Activated CD8-positive, alpha-beta memory T cell treated with anti-CD3 and anti-CD28 coated beads, Interleukin-2, amount 50 U/mL, for 1 hour (primary cell): ENCODE data around the gene MYO3B.
"Not testable (repeated sequence)": the region's sequence is repeated elsewhere in the genome, so short reads cannot be mapped to it uniquely, and the experiment has no call there.

Experiments
- DNase-seq: peaks from one replicate; pipeline ENCODE4 v3.0.0-alpha.2; 2020; ENCODE audit errors: extremely low read depth

Gene MYO3B

DNA sequence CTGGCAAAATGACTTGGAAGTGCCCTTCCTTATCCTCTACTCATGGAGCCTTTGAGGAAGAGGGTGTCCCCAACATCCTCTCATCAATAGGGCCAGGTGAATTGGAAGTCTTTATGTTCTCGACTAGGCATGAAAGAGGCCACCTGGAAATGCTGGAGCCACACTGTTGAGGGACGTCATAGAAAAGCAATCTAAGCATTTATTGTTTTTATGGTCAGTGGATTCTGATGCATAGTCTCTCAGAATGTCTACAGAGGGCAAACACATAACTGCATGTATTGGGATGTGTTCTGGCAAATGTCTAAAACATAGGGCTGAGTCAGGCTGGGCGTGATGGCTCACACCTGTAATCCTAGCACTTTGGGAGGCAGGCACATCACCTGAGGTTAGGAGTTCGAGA, 290.6 kb downstream of the MYO3B start:
- no peak for DNase-seq

GRCh38 chr2:170472498-170472897, 294.6 kb downstream of the MYO3B start:
- DNase-seq, result not testable (repeated sequence)

DNA sequence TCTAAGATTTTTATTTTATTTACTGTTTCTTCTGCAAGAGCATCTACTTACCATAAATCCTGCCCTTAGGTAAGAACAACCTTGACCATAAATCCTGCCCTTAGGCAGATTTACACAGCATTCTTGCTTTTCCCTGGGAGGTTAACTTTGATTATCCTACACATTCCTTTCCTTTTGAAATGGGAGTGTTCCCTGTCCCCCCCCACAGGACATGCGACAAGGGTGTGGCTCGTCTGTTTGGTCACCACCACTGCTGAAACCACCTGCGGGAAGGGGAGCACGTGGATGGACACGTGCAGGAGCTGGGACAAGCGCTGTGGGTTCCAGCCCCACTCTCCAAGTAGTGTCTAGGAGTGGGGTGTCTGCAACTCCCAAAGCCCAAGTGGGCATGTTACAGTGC, 297.9 kb downstream of the MYO3B start:
- no peak for DNase-seq

- no peak for DNase-seq
Observed at GRCh38 chr2:170477630-170478029, 299.7 kb downstream of the MYO3B start.

- no peak for DNase-seq
Observed at GRCh38 chr2:170481201-170481600, 303.3 kb downstream of the MYO3B start.

GRCh38 chr2:170484552-170484951, 306.6 kb downstream of the MYO3B start:
- DNase-seq, result no peak

DNA sequence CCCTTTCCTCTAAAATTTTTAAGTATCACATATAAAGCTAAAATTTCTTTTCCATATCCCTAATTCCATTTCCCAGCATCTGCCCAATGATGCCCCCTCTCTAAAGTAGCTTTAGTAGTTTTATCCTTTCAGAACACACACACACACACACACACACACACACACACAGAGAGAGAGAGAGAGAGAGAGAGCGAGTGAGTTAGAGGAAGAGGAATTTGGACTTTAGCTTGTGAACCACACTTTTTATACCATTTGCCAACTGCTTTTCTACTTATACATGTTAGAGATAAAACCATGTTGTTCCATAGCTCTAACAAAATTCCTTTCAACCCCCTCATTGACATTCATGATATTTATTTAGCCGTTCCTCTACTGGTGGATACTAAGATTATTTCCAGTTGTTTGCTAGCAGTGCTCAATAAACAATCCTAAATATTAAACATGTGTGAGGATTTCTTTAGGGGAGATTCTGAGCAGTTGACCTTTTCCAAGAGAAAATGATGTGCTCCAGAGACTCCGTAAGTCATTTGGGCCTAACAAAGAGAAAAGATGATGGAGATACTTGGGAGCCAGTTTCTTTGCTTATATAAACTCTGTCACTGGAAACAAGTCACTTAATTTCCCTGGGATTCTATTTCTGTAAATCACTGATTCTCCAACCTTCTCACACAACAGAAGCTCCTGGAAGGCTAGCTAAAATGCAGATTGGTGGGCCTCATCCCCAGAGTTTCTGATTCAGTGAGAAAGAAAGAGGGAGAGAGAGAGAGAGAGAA, 307.5 kb downstream of the MYO3B start:
- DNase-seq, result no peak

DNA sequence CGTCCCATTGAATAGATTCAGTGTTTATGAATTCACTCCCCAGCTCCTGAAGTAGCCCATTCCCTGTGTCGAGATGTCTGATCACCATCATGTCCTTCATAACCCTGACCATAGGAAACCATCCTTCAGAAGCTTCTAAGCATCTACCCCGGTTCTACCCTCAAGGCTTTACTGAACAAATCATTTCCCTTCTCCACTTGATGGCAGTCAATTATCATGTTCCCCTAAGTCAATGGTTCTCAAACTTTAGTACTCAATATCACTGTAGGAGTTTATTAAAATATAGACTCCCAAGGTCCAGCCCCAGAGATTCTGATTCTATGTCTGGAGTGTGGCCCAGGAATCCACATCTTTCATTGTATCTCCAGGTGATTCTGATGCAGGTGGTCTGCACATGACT, 308.8 kb downstream of the MYO3B start:
- DNase-seq, result no peak

- no peak for DNase-seq
Observed at GRCh38 chr2:170488807-170489206, 310.9 kb downstream of the MYO3B start.

DNA sequence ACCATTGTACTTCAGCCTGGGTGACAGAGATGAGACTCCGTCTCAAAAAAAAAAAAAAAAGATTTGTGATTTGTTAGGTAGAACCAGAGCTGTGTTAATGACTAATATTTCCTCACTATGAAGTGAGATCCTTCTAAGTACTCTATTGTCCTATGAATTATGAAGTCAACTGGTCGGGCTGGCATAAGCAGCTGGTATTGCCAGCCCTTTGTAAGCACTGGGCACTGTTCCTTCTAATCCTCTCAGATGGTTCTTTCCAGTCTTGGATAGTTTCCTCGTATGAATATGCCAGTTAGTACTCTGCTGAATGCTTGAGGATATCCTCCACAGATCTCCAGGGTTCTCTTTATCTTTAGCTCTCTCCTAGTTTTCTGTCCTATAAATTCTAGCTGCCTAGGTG, 314.1 kb downstream of the MYO3B start:
- no peak for DNase-seq

DNA sequence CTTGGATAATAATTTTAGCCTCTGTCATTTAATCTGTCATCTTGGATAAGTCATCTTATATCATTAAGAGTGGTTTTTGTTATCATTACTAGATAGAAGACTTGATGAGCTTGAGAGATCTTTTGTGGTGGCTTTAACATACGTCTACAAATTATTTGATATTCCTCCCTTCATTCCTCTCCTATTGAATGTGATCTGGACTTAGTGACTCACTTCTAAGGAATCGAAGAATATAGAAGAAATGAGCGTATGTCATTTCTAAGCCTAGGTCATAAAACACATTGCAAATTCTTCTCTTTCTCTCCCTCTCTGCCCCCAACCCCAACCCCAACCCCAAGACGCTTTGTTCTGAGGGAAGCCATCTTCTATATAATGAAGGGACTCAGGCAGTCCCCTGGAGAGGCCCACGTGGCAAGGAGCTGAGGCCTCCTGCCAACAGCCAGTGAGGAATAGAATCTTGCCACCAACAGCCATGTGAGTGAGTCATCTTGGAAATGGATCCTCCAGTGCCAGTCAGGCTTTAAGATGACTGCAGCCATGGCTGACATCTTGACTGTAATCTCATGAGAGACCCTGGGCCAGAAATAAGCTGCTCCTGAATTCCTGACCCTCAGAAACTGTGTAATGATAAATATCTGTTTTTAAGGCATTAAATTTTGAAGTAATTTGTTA, 315.6 kb downstream of the MYO3B start:
- DNase-seq, result no peak

- DNase-seq, result no peak
Observed at GRCh38 chr2:170495896-170496295, 317.9 kb downstream of the MYO3B start.

DNA sequence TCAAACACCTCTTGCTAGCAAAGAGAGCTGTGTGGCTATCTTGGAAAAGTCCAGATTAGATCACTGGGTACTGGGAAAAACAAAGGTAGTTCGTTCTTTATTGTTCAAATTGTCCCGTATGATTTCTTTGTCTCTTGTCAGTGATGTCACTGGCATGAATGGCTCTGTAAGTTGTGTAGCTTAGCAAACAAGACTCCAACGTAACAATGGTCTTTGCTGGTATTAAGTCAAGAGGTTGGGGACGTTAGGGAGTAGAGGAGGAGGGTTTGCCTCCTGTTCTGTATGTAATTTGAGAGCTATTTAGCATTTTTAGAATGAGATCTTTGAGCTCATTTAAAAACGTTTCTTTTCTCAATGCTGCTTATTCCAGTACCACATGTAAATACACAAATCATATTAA, 320.7 kb downstream of the MYO3B start:
- no peak for DNase-seq

- DNase-seq, result no peak
Observed at GRCh38 chr2:170500104-170500503, 322.2 kb downstream of the MYO3B start.

DNA sequence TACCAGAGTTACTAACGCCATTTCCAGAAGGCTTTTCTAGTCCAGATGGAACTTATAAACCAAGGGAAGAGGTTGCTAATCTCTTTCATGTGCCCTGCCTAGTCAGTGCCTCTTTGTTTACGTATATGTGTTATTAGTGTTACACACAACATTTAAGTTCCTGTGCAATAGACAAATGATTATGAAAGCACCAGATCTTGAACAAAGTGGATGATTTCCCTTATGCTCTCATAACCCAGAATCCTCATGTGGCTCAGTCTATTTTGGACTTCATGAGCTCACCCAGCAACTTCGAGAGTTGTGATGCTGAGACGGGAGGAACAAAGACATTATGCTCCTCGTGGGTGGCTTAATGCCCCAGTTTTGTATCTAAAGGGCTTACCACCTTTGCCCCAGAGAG, 322.8 kb downstream of the MYO3B start:
- DNase-seq, result no peak

DNA sequence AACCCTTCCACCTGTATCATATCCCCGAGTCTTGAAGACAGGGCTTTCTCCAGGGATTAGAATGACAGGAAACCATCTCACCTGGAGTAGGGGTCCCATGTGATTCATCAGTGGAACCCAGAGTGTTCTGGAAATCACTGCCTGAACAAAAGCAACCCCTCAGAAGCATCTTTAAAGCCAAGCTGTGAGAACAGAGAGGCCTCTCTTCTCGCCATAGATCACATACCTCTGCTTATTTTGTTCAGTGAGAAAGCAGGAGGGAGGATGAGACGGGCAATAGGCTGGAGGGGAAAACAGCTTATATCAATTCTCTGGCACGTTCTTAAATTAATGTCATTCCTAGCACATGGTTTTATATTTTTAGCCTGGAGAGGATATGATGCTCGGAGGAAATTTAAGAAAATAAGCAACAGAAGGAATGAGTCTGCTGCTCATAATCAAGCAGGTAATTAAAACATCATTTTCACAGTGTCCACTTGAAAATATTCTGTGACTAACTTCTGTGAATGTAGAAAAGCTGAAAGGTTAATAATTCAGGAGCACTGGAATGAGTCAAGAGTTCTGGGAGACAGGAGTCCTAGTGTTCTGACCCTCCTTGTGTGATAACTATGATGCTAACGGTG, 323.6 kb downstream of the MYO3B start:
- DNase-seq, result no peak

DNA sequence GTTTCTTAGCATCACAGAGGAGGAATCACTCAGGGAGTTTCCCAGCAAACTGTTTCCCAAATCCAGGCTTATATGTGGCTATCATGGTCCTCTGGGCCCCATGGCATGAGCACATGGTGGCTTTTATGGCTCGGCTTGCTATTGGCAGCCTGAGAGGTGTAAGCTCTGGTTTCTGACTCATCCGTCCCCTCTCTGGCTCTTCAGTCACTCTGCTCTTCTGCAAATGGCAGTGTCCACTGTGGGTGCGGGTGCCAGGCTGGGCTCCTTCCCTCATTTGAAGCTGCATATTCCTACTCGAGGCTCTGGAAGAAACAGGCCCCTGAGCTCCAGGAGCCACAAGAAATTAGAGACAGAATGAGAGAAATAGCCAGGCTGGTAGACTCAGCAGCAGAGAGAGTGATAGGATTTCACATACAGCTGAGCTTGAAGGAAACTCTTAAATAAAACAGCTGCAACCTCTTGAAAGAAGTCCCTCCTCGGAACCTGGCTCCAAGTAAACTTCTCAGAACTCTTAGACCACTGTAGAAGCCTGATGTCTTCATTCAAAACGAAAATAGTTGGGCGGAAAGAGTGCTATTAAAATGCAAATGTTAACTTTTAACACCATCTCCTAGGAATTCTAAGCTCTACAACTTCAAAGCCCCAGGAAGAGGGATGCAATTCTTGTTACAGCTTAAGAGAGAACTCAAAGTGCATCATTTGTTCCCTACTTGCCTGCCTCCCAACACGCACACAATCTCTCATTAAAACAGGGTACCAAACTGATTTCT, 324.6 kb downstream of the MYO3B start:
- no peak for DNase-seq

DNA sequence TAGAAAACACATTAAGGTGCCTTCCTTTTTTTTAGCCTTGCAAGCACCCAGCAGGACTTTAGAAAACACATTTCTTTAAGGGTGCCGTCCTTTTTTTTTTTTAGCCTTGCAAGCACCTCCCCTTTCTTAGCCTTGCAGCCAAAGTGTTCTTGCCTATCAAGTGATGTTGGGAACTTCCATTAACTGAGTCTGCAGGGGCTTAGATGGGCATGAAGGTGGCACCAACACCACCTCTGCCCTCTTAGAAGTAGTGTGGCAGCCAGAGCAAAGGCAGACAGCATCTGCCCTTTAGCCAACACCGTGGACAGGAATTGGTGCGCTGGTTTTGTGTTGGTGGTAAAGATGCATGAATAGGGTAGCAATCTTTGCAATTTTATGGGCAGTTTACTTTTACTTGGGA, 325.6 kb downstream of the MYO3B start:
- DNase-seq, result no peak

- DNase-seq, result no peak
Observed at GRCh38 chr2:170503971-170504809, 326.2 kb downstream of the MYO3B start.

DNA sequence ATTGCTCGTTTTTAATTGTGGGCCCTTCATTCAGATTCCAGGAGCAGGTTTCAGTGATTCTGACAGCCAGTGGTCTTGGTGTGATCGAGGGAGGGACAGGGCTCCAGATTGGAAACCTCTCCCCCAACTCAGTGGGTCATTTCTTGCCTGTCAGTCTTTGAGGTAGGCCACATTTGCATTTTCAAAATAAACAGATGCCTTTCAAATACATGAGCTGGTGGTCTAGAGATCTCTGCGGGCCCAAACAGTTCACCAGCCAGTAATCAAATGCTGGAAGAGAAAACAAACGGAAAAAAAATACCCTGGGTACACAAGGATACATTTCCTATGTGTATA, 326.8 kb downstream of the MYO3B start:
- DNase-seq, result no peak

DNA sequence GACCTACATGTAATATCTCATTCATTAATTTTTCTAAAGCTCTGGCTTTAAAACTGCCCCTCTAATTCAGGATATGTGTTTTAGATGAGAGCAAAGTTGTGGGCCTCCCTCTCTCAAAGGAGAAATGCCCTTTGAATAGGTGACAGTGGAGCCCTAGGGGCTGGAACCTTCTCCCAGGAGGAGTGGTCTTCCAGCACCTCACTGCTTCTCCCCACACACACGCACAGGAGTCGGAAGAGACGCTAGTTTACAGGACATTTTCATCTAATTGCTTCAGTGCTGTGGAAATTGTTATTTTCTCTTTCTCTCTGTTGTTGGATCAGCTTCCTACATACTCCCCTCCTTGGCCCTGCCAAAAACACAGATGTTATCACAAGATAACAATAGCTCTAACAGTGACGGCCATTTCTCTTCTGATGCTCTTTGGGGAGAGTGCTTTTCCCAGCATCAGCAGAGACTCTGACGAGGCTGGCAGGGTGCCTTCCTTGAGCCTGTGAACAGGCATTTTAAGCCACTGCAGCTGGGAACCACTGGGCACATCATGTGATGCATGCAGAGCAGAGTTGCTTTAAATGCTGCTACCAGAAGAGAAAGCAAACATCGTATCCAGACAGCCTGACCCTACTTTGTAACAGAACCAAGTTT, 327.8 kb downstream of the MYO3B start:
- no peak for DNase-seq
